ENCODE measurements around the gene CNOT1.
A peak's percentile ranks its signal among the peaks of the same experiment; 100 is the strongest.
"Not testable (repeated sequence)": the region's sequence is repeated elsewhere in the genome, so short reads cannot be mapped to it uniquely, and the experiment has no call there.

The CNOT1 gene

GRCh38 chr16:58629733-58630640 is at the start of gene CNOT1:
CNOT1 (minus strand) TSS chr16:58629826; CDS start chr16:58599337, 30,489 bp downstream.
- peak; percentile 98 for DNase-seq (ENCODE audit: low spot score)

- DNase-seq (ENCODE audit: low spot score), result no peak
These were observed 49.1 kb upstream of the CNOT1 start for GRCh38 chr16:58678716-58679115.

GRCh38 chr16:58678269-58678668 is 48.6 kb upstream of the CNOT1 start:
- no peak for DNase-seq (ENCODE audit: low spot score)

GRCh38 chr16:58670946-58671583 is 41.4 kb upstream of the CNOT1 start:
- DNase-seq (ENCODE audit: low spot score), result no peak

- DNase-seq (ENCODE audit: low spot score), result no peak
These were observed 40.6 kb upstream of the CNOT1 start for GRCh38 chr16:58670177-58670576.

- DNase-seq (ENCODE audit: low spot score), result no peak
These were observed 35.6 kb upstream of the CNOT1 start for GRCh38 chr16:58665200-58665599.

- DNase-seq (ENCODE audit: low spot score), result peak; percentile 56
These were observed 31.7 kb upstream of the CNOT1 start for GRCh38 chr16:58661199-58661830.

GRCh38 chr16:58659911-58660310 is 30.3 kb upstream of the CNOT1 start:
- DNase-seq (ENCODE audit: low spot score), result not testable (repeated sequence)

- no peak for DNase-seq (ENCODE audit: low spot score)
These were observed 29.2 kb upstream of the CNOT1 start for GRCh38 chr16:58658796-58659211.

- no peak for DNase-seq (ENCODE audit: low spot score)
These were observed 27.3 kb upstream of the CNOT1 start for GRCh38 chr16:58656899-58657298.

- DNase-seq (ENCODE audit: low spot score), result no peak
These were observed 25.6 kb upstream of the CNOT1 start for GRCh38 chr16:58655215-58655596.

GRCh38 chr16:58654560-58655214 is 25.1 kb upstream of the CNOT1 start:
- DNase-seq (ENCODE audit: low spot score), result no peak

GRCh38 chr16:58652741-58653140 is 23.1 kb upstream of the CNOT1 start:
- DNase-seq (ENCODE audit: low spot score), result no peak

- DNase-seq (ENCODE audit: low spot score), result no peak
These were observed 22.3 kb upstream of the CNOT1 start for GRCh38 chr16:58651965-58652348.

- no peak for DNase-seq (ENCODE audit: low spot score)
These were observed 20.1 kb upstream of the CNOT1 start for GRCh38 chr16:58649707-58650106.

- DNase-seq (ENCODE audit: low spot score), result no peak
These were observed 17.5 kb upstream of the CNOT1 start for GRCh38 chr16:58647107-58647506.

GRCh38 chr16:58644765-58645487 is 15.3 kb upstream of the CNOT1 start:
- no peak for DNase-seq (ENCODE audit: low spot score)

GRCh38 chr16:58644108-58644507 is 14.5 kb upstream of the CNOT1 start:
- DNase-seq (ENCODE audit: low spot score), result no peak

- no peak for DNase-seq (ENCODE audit: low spot score)
These were observed 11.3 kb upstream of the CNOT1 start for GRCh38 chr16:58640949-58641348.

- DNase-seq (ENCODE audit: low spot score), result no peak
These were observed 10.2 kb upstream of the CNOT1 start for GRCh38 chr16:58639836-58640235.

- no peak for DNase-seq (ENCODE audit: low spot score)
These were observed 9.6 kb upstream of the CNOT1 start for GRCh38 chr16:58639230-58639629.
